Body of pancreas (tissue), 4 donors: ENCODE results near the gene SLC32A1. TPM values are rescaled to one million over a fixed set of nuclear protein-coding genes. Genes with fewer than 3 reads are reported as not detected.
A peak's percentile ranks its signal among the peaks of the same experiment; 100 is the strongest.

ENCODE experiments used
- ATAC-seq: fragments of 150-250 bp; one replicate; pipeline ENCODE4 v1.9.1; 2016
- DNase-seq, 4 donors: peaks; one replicate each; pipeline ENCODE4 v3.0.0-alpha.2; 2019
- H3K27ac ChIP-seq, 4 donors: fragments of 200-600 bp; sonication (generic); 1 replicate in 3 of 4; 2 replicates in 1 of 4; pipeline versions ENCODE4 v1.5.1 to v1.6.1; 2016 to 2019; ENCODE audit warnings: mild to moderate bottlenecking in 1 of 4, mixed read lengths in 1 of 4, moderate library complexity in 1 of 4
- H3K27me3 ChIP-seq, 2 donors: fragments of 200-600 bp; sonication (generic); one replicate each; pipeline ENCODE4 v1.6.0; 2016; ENCODE audit warnings: mild to moderate bottlenecking in 1 of 2
- H3K36me3 ChIP-seq, 2 donors: fragments of 200-600 bp; sonication (generic); replicated peaks in 1 of 2; 2 replicates each; pipeline ENCODE4 v1.5.1; 2016; ENCODE audit warnings: low read depth in 2 of 2; ENCODE audit not compliant: insufficient read depth in 1 of 2
- H3K4me1 ChIP-seq: fragments of 200-600 bp; sonication (generic); one replicate; pipeline ENCODE4 v1.6.0; 2016
- H3K4me3 ChIP-seq, 2 donors: fragments of 200-600 bp; sonication (generic); 1 replicate in 1 of 2; 2 replicates in 1 of 2; pipeline ENCODE4 v1.5.1; 2016 to 2019
- H3K9me3 ChIP-seq, 3 donors: fragments of 200-600 bp; sonication (generic); 1 replicate in 2 of 3; 2 replicates in 1 of 3; pipeline ENCODE4 v1.5.1; 2016
- POLR2A ChIP-seq, 3 donors: fragments of 450-650 bp; IDR thresholded peaks; one replicate each; pipeline ENCODE4 v1.6.1; 2016; ENCODE audit warnings: antibody characterized with exemption in 3 of 3, mild to moderate bottlenecking in 2 of 3
- WGBS, 2 donors: methylation state at CpG; one replicate each; pipeline ENCODE4 v1.1.5; 2017; 5-methylcytosine and 5-hydroxymethylcytosine counted together
- intact Hi-C: fragments of 100-400 bp; cut with DNase I; formaldehyde crosslinking; loops from one replicate; pipeline ENCODE4 v1.15.1; 2023
- total RNA-seq, 2 donors: library from RNA; depleted of rRNA; stranded (reverse); fragments of >200 nt; gene quantifications; one replicate each; pipeline ENCODE4 v1.1.0, GENCODE V29; 2016
- TF ChIP-seq, protein P1 (sequence below), 7 experiments: fragments of 450-650 bp in 4 of 7; fragments of 200-600 bp in 3 of 7; sonication (generic) in 3 of 7; IDR thresholded peaks; one replicate each; pipeline ENCODE4 v1.5.1; 2016 to 2019; ENCODE audit warnings: antibody characterized with exemption in 7 of 7

The SLC32A1 gene
- total RNA-seq, 2 donors from 2014 or later = not detected

- Histone ChIP-seq H3K27ac (peak within 1 kb of the TSS; percentile 88 to 92 (median 90)), H3K4me1 (peaks cover 13% of the 10 kb centered on the region), H3K36me3 (no peaks in the 10 kb centered on the region), H3K9me3 (no peaks in the 10 kb centered on the region), H3K27me3 (peaks cover 0 to 5% of the 10 kb centered on the region in 2 donors), H3K4me3 (peak within 1 kb of the TSS; percentile 69 to 75)
- intact Hi-C loops = no loop called here
- ATAC-seq = peak; percentile 95
- 0% methylated on average over 3 to 82 of the region's 84 CpGs for WGBS, 2 donors
- TF ChIP-seq, protein P1, sequence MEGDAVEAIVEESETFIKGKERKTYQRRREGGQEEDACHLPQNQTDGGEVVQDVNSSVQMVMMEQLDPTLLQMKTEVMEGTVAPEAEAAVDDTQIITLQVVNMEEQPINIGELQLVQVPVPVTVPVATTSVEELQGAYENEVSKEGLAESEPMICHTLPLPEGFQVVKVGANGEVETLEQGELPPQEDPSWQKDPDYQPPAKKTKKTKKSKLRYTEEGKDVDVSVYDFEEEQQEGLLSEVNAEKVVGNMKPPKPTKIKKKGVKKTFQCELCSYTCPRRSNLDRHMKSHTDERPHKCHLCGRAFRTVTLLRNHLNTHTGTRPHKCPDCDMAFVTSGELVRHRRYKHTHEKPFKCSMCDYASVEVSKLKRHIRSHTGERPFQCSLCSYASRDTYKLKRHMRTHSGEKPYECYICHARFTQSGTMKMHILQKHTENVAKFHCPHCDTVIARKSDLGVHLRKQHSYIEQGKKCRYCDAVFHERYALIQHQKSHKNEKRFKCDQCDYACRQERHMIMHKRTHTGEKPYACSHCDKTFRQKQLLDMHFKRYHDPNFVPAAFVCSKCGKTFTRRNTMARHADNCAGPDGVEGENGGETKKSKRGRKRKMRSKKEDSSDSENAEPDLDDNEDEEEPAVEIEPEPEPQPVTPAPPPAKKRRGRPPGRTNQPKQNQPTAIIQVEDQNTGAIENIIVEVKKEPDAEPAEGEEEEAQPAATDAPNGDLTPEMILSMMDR (IDR thresholded peaks at IDR 0.05) = no peak
- peak; percentile 50 to 70 (median 65) for TF ChIP-seq POLR2A (IDR thresholded peaks at IDR 0.05)
- DNase-seq = peak; percentile 93 to 95 (median 94)
Measured at GRCh38 chr20:38748097-38748860, 24.0 kb downstream of the SLC32A1 start, which contains the start of gene ACTR5. Gene ACTR5, plus strand, starts transcription at chr20:38748460. Its CDS starts 19 bp downstream, at chr20:38748479.

GRCh38 chr20:38748861-38749149 lies 24.5 kb downstream of the SLC32A1 start:
- ATAC-seq (no peak), DNase-seq (no peak)

DNA sequence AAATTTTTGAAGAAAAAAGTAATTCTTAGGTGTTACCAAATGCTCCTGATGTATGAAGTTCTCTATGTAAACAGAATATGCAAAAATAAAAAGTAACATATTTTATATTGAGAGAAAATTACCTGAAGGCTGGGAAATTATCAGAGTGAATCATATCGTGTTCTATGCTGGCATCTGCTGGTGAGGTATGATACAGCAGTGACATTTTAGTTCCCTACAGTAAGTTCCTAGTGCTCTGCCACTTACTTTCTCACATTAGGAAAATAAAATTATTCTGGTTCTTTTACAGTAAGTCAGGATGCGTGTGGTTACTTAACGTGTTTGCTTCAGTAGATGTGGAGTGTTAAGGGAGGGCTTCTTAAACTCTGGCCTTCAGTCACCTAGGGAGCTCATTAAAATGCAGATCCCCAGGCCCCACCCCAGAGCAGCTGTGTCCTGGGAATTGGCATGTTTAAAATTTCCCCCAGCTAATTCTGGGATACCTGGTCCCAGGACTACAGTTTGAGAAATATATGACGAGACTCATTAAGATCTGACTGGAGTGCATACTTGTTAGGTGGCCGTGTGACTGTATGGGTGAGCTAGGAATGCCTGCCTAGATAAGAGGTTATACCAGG lies 27.2 kb downstream of the SLC32A1 start:
- no peak overlapping the region for H3K27ac ChIP-seq
- H3K27me3 ChIP-seq = no peaks in the 10 kb centered on the region
- H3K4me3 ChIP-seq = no peak overlapping the region
- H3K9me3 ChIP-seq = no peaks in the 10 kb centered on the region
- H3K4me1 ChIP-seq = peaks cover 13% of the 10 kb centered on the region
- intact Hi-C loops = loop anchor here (5.0 kb wide), 1 partner anchor 104 kb away; no protein-coding TSS in a partner anchor
- DNase-seq (peak in 2 of 4 donors; percentile 28), ATAC-seq (no peak)
- TF ChIP-seq POLR2A (IDR thresholded peaks at IDR 0.05) = no peak
- TF ChIP-seq, protein P1 (IDR thresholded peaks at IDR 0.05) = peak; percentile 26 to 71 (median 68)
- 45 to 46% methylated on average over 5 of the region's 5 CpGs for WGBS, 2 donors
- peaks cover 5 to 12% of the 10 kb centered on the region in 2 donors for H3K36me3 ChIP-seq

More at GRCh38 chr20:38748861-38749149, 24.5 kb downstream of the SLC32A1 start:
- no peak for TF ChIP-seq POLR2A (IDR thresholded peaks at IDR 0.05)
- TF ChIP-seq, protein P1 (IDR thresholded peaks at IDR 0.05) = no peak
- Histone ChIP-seq H3K4me1 (peaks cover 13% of the 10 kb centered on the region), H3K27ac (peak overlapping the region; percentile 88 to 92 (median 90)), H3K27me3 (peaks cover 0 to 5% of the 10 kb centered on the region in 2 donors), H3K36me3 (no peaks in the 10 kb centered on the region), H3K9me3 (no peaks in the 10 kb centered on the region), H3K4me3 (peak overlapping the region; percentile 69 to 75)
- intact Hi-C loops = no loop called here
- WGBS, 2 donors = 0% methylated on average over 9 to 10 of the region's 10 CpGs

GRCh38 chr20:38752029-38752428 lies 27.7 kb downstream of the SLC32A1 start:
- WGBS, 2 donors = 76 to 91% methylated on average over 4 of the region's 4 CpGs
- Histone ChIP-seq H3K27ac (no peak overlapping the region), H3K27me3 (no peaks in the 10 kb centered on the region), H3K36me3 (peaks cover 5 to 14% of the 10 kb centered on the region in 2 donors), H3K4me3 (no peak overlapping the region), H3K9me3 (no peaks in the 10 kb centered on the region), H3K4me1 (peaks cover 13% of the 10 kb centered on the region)
- ATAC-seq (no peak), DNase-seq (no peak)
- intact Hi-C loops = loop anchor here (5.0 kb wide), 1 partner anchor 105 kb away; no protein-coding TSS in a partner anchor
- no peak for TF ChIP-seq POLR2A (IDR thresholded peaks at IDR 0.05)
- TF ChIP-seq, protein P1 (IDR thresholded peaks at IDR 0.05) = no peak
